Activated T-cell treated with anti-CD3 and anti-CD28 coated beads, Interleukin-2, amount 50 U/mL, for 72 hours (primary cell): Measurements from ENCODE around the gene CACNA2D3. TPM values are rescaled to one million over a fixed set of nuclear protein-coding genes. Genes with fewer than 3 reads are reported as not detected.

Experiments used
- ATAC-seq, 2 donors: fragments of 150-1000 bp; cut with Tn5 transposase; replicated peaks in 1 of 2; 2 replicates each; pipeline ENCODE4 v1.10.0; 2021; ENCODE audit warnings: moderate library complexity in 2 of 2, mild to moderate bottlenecking in 1 of 2
- DNase-seq, 2 donors: peaks; one replicate each; pipeline ENCODE4 v3.0.0; 2021 to 2022; ENCODE audit warnings: mixed read lengths in 1 of 2
- H3K27ac Mint-ChIP-seq: one replicate; pipeline ENCODE4 v1.8.0; 2022; ENCODE audit warnings: mild to moderate bottlenecking, moderate library complexity, mixed read lengths
- H3K27me3 Mint-ChIP-seq: one replicate; pipeline ENCODE4 v1.8.0; 2022; ENCODE audit warnings: low read depth, mixed read lengths
- H3K36me3 Mint-ChIP-seq, 2 donors: one replicate each; pipeline ENCODE4 v1.8.0; 2022; ENCODE audit warnings: mixed read lengths in 2 of 2, mild to moderate bottlenecking in 1 of 2; ENCODE audit not compliant: insufficient read depth in 2 of 2
- H3K4me1 Mint-ChIP-seq: one replicate; pipeline ENCODE4 v1.8.0; 2022; ENCODE audit warnings: low read depth, mixed read lengths
- H3K4me3 Mint-ChIP-seq, 2 donors: one replicate each; pipeline ENCODE4 v1.8.0; 2022; ENCODE audit warnings: mild to moderate bottlenecking in 2 of 2, mixed read lengths in 2 of 2, moderate library complexity in 2 of 2
- H3K9me3 Mint-ChIP-seq, 2 donors: one replicate each; pipeline ENCODE4 v1.8.0; 2022; ENCODE audit warnings: mixed read lengths in 2 of 2
- total RNA-seq, 2 donors: library from RNA; stranded (reverse); gene quantifications; one replicate each; pipeline ENCODE4 v1.2.3, GENCODE V29; 2022

CACNA2D3 gene
- total RNA-seq, 2 donors from 2014 or later, result not detected

DNA sequence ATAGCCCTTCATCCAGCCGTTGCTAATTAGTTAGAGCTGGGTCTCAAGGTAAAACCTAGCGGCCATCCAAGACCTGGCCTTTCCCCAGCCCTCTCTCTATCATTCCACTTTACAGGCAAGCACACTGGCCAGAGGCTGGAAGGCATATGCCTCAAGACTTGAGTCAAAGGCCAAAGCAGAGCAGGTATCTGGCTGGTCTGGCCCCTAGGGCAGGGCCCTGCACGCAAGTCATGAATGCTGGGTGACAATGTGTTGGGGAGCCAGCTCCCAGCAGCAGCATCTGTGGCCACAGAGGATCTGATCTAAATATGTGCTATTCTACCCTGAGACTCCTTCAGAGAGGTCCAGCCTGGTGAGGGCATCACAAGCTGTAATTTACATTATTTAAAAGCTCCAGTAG, 691.9 kb downstream of the CACNA2D3 start:
- Mint-ChIP-seq H3K9me3 (peaks cover 6 to 8% of the 10 kb centered on the region in 2 donors), H3K4me3 (no peak overlapping the region), H3K36me3 (peaks cover 0 to 2% of the 10 kb centered on the region in 2 donors), H3K4me1 (no peaks in the 10 kb centered on the region), H3K27ac (no peak overlapping the region), H3K27me3 (no peaks in the 10 kb centered on the region)
- DNase-seq (no peak), ATAC-seq (no peak)

DNA sequence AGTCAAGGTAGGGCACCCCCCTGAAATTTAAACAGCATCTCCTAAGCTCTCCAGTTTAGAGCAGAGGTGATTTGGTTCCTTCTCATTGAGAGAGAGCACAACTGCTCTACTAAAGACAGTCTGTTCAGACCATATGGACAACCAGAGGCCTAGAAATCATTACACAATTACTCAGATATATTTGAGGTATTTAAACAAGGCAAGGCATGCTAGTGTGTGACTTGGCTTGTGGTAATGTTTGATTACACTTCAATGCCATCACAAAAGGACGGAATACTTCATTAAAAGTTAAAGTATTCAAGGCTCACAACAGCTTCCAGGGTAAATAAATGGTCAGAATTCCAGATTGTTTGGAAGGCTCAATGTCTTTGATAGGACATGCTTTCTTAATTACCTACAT, 695.3 kb downstream of the CACNA2D3 start:
- Mint-ChIP-seq H3K36me3 (no peaks in the 10 kb centered on the region), H3K4me3 (no peak overlapping the region), H3K9me3 (peaks cover 0 to 3% of the 10 kb centered on the region in 2 donors), H3K27me3 (peaks cover 12% of the 10 kb centered on the region), H3K4me1 (no peaks in the 10 kb centered on the region), H3K27ac (no peak overlapping the region)
- no peak for ATAC-seq
- no peak for DNase-seq

DNA sequence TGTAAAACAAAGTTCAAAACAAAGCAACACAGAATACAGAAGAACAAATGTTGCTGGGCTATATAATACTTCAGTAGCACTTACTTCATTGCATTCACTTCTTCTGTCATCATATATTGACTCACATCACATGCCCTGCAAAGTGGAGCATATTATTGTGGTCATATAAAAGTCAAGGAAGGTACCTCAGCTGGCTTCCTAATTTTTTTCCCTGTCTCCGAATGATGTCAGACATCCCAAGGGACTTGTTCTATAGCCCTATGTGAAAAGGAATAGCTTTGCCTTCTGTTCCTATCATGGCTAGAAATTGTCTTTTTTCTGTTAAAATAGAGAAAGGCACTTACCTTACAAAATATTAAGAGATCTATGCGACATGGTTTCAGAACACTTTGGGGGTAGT, 696.1 kb downstream of the CACNA2D3 start:
- ATAC-seq, result no peak
- Mint-ChIP-seq H3K36me3 (no peaks in the 10 kb centered on the region), H3K4me1 (no peaks in the 10 kb centered on the region)

DNA sequence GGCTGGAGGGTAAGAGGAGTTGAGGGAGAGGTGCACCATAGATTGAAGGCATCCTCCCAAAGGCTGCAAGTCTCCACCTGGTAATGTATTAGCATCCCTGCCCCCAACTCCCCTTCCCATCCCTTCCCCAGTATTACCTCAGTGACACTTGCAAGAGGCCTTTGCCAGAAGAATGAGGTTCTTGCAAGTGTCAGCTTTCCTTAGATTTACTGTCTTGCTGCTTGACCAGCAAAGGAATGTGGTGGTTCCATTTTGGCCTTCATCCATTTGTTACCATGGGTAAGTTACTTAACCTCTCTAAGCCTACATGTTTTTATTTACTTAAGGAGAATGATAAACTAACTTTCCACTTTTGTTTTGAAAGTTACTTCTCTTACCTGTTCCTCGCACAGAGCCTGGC, 696.6 kb downstream of the CACNA2D3 start:
- ATAC-seq (no peak), DNase-seq (no peak)
- Mint-ChIP-seq H3K9me3 (peaks cover 0 to 3% of the 10 kb centered on the region in 2 donors), H3K27ac (no peak overlapping the region), H3K36me3 (no peaks in the 10 kb centered on the region), H3K4me3 (no peak overlapping the region), H3K27me3 (peaks cover 12% of the 10 kb centered on the region), H3K4me1 (no peaks in the 10 kb centered on the region)

More for the DNA sequence above, 696.1 kb downstream of the CACNA2D3 start:
- Mint-ChIP-seq H3K27ac (no peak overlapping the region), H3K9me3 (peaks cover 0 to 3% of the 10 kb centered on the region in 2 donors), H3K4me3 (no peak overlapping the region), H3K27me3 (peaks cover 12% of the 10 kb centered on the region)
- no peak for DNase-seq

DNA sequence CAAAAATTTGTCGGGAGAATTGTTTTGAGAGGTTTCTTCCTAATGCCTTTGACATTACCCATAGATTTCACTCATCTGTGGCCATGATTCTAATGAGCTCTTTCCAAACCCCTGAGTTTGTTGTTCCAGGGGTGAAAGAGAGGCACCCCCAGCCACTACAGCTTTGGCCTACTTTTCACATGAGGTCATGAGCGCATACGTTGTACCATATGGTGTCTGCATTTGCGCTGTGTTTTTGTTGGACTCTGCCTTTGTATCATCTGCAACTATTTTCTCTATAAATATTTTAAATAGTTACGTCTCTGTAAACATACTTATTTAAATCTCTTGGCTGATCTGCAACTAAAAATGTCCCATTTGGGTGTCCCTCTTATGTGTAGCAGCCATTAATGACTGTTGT, 697.6 kb downstream of the CACNA2D3 start:
- Mint-ChIP-seq H3K4me1 (no peaks in the 10 kb centered on the region), H3K9me3 (peaks cover 0 to 3% of the 10 kb centered on the region in 2 donors), H3K4me3 (no peak overlapping the region), H3K36me3 (no peaks in the 10 kb centered on the region), H3K27me3 (peaks cover 12% of the 10 kb centered on the region), H3K27ac (no peak overlapping the region)
- ATAC-seq (no peak), DNase-seq (no peak)

DNA sequence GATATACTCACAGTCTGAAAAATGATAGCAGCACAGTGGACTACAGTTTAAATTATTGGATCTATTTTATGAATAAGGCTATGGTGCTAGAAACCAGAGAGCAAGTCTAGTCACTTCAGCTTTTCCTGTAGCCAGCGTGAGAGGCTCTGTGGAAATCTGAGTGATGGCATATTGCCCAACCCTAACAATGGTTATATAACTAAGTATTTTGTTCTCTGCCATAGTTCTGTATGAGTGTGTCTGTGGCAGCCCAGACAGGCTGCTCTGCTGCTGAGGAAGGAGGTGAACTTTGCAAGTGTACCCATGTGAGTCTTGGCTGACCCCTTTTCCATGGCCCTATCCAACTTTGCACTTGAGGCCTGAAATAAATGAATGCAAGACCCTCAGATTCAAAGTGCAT, 699.9 kb downstream of the CACNA2D3 start:
- no peaks in the 10 kb centered on the region for H3K36me3 Mint-ChIP-seq

DNA sequence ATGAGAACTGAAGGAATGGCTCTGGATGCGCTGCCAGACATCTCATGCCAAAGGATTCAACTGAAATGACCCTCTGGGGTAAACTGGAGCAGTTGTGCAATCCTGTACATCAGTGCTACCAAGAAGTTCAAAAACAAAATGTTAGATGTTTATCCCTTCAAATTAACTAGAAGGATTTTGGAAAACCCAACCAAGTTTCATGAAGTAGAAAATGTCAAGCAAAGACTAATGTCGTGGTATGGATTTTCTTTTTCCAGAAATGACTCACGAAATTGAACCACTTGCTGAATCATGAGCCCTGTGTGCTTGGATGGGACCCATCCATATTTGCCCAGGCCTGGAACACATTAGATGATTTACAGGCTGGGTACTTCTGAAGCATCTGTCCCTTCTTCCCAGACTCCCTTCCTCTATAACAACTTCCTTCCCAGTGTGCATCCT, 703.9 kb downstream of the CACNA2D3 start:
- H3K4me3 Mint-ChIP-seq, result no peak overlapping the region
- H3K4me1 Mint-ChIP-seq, result no peaks in the 10 kb centered on the region
- H3K36me3 Mint-ChIP-seq, result no peaks in the 10 kb centered on the region
- peaks cover 6% of the 10 kb centered on the region for H3K27me3 Mint-ChIP-seq
- no peak for DNase-seq
- ATAC-seq, result no peak
- peaks cover 0 to 3% of the 10 kb centered on the region in 2 donors for H3K9me3 Mint-ChIP-seq
- no peak overlapping the region for H3K27ac Mint-ChIP-seq

More for the DNA sequence above, 699.9 kb downstream of the CACNA2D3 start:
- Mint-ChIP-seq H3K27ac (no peak overlapping the region), H3K4me3 (no peak overlapping the region), H3K4me1 (no peaks in the 10 kb centered on the region), H3K9me3 (peaks cover 0 to 3% of the 10 kb centered on the region in 2 donors), H3K27me3 (peaks cover 12% of the 10 kb centered on the region)
- DNase-seq, result no peak
- ATAC-seq, result no peak

DNA sequence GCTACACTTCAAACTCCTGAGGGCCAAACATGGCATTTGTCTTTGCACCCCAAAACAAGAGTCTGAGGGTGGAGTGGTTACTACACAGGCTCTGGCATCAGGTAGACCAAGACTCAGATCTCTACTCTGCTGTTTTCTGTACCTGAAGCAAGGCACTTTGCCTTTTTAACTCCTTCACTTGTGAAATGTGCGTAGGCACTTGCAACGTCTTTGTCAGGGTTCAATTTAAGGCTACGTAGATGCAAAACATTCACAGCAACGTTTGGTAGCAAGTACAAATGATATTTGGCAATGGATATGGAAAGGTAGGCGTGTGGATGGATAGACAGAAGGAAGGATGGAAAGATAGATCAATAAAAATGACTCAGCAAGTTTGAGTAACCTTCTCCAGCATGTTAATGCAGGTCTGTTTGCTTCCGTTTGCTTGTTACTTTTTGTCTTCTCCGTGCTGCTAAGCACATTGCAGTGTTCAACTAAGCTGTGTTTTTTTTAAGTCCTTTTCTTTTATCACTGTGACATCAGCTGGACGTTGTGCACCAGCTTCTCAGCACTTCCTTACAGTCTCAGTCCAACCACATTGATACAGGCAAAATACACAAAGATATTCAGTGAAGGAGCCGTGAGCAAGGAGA, 704.8 kb downstream of the CACNA2D3 start:
- ATAC-seq (no peak), DNase-seq (no peak)
- H3K36me3 Mint-ChIP-seq, result peaks cover 0 to 1% of the 10 kb centered on the region in 2 donors
- peaks cover 0 to 1% of the 10 kb centered on the region in 2 donors for H3K9me3 Mint-ChIP-seq
- no peaks in the 10 kb centered on the region for H3K4me1 Mint-ChIP-seq
- no peak overlapping the region for H3K4me3 Mint-ChIP-seq
- no peaks in the 10 kb centered on the region for H3K27me3 Mint-ChIP-seq
- H3K27ac Mint-ChIP-seq, result no peak overlapping the region

DNA sequence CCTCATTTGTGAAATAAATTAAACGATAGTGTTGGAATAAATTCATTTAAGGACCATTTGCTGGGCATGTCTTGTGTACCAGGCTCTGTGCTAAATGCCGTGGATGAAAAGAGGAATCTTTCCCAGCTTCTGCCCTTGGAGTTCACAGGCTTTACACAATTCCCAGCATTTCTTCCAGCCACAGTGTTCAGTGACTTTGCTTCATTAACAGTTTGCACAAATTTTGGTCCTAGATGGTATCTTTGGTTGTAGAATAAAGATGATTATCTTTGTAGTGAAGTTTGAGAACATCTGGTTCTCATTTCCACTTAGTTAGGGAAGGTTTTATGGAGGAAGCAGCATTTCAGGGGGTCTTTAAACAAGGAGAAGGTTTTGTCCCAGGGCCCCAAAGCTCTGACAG, 705.4 kb downstream of the CACNA2D3 start:
- Mint-ChIP-seq H3K27me3 (no peaks in the 10 kb centered on the region), H3K36me3 (peaks cover 0 to 1% of the 10 kb centered on the region in 2 donors), H3K4me3 (no peak overlapping the region), H3K9me3 (peaks cover 0 to 1% of the 10 kb centered on the region in 2 donors), H3K27ac (no peak overlapping the region), H3K4me1 (no peaks in the 10 kb centered on the region)
- no peak for ATAC-seq
- no peak for DNase-seq

DNA sequence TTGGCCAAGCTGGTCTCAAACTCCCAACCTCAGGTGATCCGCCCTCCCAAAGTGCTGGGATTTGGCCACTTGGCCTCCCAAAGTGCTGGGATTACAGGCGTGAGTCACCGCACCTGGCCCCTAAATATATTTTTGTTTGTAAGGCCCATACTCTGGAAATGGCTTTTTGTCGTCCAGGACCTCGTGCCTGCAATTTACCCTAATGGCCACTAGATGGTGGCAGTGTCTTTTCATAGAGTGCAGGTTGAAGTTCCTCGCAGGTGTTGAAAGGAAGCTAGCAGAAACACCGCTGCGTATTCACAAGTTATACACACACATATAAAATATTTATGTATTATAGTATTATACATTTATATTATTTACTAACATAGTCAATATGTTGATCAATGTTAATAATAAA, 708.3 kb downstream of the CACNA2D3 start:
- no peak for ATAC-seq
- Mint-ChIP-seq H3K27ac (no peak overlapping the region), H3K27me3 (no peaks in the 10 kb centered on the region), H3K4me1 (no peaks in the 10 kb centered on the region), H3K4me3 (no peak overlapping the region), H3K36me3 (peaks cover 0 to 1% of the 10 kb centered on the region in 2 donors), H3K9me3 (peaks cover 0 to 1% of the 10 kb centered on the region in 2 donors)
- DNase-seq, result peak; percentile 1 to 9

DNA sequence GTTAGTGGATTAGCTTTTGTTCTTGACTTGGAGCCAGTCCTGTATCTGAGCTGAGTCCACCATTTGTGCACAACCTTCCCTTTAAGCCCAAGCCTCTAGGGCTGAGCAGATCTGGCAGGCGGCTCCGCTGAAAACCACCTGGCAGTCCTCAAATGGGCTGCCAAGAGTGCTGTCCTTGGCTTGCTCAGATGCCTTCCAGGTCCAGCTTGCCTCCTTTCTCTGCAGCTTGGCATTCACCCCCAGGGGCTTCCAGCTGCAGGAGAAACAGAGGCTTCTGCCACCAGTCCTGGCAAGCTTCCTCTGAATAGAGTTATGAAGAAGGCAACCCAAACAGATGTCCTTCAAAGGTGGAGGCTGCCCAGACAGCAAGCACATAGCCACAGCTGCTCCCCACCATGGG, 708.8 kb downstream of the CACNA2D3 start:
- ATAC-seq (no peak), DNase-seq (no peak)
- Mint-ChIP-seq H3K4me1 (no peaks in the 10 kb centered on the region), H3K27ac (no peak overlapping the region), H3K4me3 (no peak overlapping the region), H3K36me3 (peaks cover 0 to 1% of the 10 kb centered on the region in 2 donors), H3K9me3 (peaks cover 0 to 1% of the 10 kb centered on the region in 2 donors), H3K27me3 (no peaks in the 10 kb centered on the region)

DNA sequence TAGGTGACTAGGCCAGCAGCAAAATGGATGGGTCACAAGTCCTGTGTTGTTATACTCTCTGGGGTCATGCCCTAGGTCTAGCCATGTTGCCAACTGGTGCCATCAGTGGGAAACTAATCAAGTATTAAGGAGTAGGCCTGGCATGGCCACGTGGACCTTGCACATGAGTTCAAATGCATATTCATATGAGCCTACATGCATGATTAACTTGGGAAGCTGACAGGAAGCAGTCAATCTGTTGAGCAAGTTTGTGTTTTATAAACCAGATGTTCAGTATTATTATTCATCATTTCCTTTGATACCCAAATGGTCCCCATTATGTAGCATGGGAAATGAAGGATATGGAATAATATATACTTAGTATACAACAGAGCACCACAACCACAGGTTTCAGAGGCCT, 710.5 kb downstream of the CACNA2D3 start:
- DNase-seq, result no peak
- Mint-ChIP-seq H3K9me3 (peaks cover 0 to 1% of the 10 kb centered on the region in 2 donors), H3K27ac (no peak overlapping the region)

DNA sequence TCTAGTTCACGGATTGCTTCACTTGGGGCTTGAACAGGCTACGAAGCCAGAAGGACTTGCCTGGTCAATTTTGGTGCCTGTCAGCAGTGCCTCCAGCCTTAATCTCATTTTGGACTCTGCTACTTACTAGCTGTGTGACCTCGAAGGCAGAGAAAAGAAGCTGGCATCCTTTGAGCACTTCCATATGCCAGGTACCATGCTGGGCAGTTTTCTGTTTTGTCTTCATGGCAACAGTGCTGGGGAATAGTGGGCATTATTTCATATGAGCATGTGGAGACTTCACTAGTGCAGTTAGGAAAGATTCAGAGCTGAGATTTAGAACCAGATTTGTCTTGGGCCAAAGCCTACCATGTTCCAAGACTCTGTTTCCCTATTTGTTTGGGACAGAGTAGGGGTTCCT, 713.3 kb downstream of the CACNA2D3 start:
- Mint-ChIP-seq H3K9me3 (peaks cover 0 to 1% of the 10 kb centered on the region in 2 donors), H3K36me3 (peaks cover 0 to 1% of the 10 kb centered on the region in 2 donors), H3K4me1 (no peaks in the 10 kb centered on the region), H3K4me3 (no peak overlapping the region), H3K27me3 (no peaks in the 10 kb centered on the region), H3K27ac (no peak overlapping the region)
- no peak for ATAC-seq
- no peak for DNase-seq

More for the DNA sequence above, 710.5 kb downstream of the CACNA2D3 start:
- ATAC-seq, result no peak
- H3K4me1 Mint-ChIP-seq, result no peaks in the 10 kb centered on the region
- no peak overlapping the region for H3K4me3 Mint-ChIP-seq
- H3K27me3 Mint-ChIP-seq, result no peaks in the 10 kb centered on the region
- peaks cover 0 to 1% of the 10 kb centered on the region in 2 donors for H3K36me3 Mint-ChIP-seq

DNA sequence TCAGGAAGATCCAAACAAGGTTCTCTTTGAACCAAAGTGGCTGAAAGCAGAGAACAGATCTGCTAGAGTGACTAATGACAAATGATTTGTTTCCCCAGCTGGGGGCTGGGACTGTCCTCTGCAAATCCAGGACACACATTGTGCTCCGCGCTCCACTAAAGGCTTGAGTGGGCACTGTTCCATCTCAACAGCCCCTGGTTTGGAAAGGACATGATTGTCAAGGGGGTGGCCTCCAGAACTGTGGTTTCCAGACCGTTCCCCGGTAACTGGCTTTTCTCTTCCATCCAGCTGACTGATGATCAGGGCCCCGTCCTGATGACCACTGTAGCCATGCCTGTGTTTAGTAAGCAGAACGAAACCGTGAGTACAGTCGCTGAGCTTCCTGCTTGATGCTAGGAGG, 714.5 kb downstream of the CACNA2D3 start:
- H3K27me3 Mint-ChIP-seq, result no peaks in the 10 kb centered on the region
- H3K36me3 Mint-ChIP-seq, result peaks cover 0 to 1% of the 10 kb centered on the region in 2 donors
- H3K4me3 Mint-ChIP-seq, result no peak overlapping the region
- ATAC-seq (no peak), DNase-seq (no peak)
- H3K9me3 Mint-ChIP-seq, result peaks cover 0 to under 1% of the 10 kb centered on the region in 2 donors
- H3K27ac Mint-ChIP-seq, result no peak overlapping the region
- H3K4me1 Mint-ChIP-seq, result no peaks in the 10 kb centered on the region
